GM12865 (cell line): ENCODE measurements around the gene SPRED2.

Experiments
- DNase-seq: peaks from one replicate; pipeline ENCODE4 v3.0.0; 2010; ENCODE audit warnings: low read depth
- H3K4me3 ChIP-seq: 2 replicates; pipeline ENCODE4 v1.5.1; 2011; ENCODE audit warnings: mild to moderate bottlenecking, low read depth, low read length, control low read depth
- CTCF ChIP-seq: IDR thresholded peaks from 2 replicates; pipeline ENCODE4 v1.5.1; 2011; ENCODE audit warnings: low read length, control low read depth, low read depth, inconsistent platforms; ENCODE audit not compliant: insufficient read depth; ENCODE audit errors: missing control alignments

The SPRED2 gene

GRCh38 chr2:65375723-65376122 lies 56.7 kb downstream of the SPRED2 start:
- no peak for TF ChIP-seq CTCF
- no peak for DNase-seq
- no peak overlapping the region for H3K4me3 ChIP-seq

GRCh38 chr2:65374999-65375398 lies 57.4 kb downstream of the SPRED2 start:
- TF ChIP-seq CTCF = no peak
- no peak overlapping the region for H3K4me3 ChIP-seq
- DNase-seq = no peak

DNA sequence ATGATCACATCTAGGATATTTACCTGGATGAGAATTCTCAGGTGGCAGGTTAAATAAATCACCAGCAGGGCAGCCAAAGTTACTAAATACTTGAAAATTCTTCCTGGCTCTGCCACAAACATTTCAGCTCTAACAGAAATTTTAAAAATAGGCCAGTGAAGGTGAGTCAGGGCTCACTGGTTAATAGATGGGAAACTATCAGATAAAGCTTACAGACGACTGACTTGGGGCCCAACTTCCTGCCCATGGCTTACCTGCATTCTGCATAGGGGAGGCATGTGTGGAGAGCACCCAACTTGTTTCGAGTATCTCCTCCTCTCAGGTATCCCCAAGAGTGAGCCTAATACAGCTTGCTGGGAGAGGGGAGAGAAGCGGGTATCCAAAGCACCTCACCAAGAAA lies 57.8 kb downstream of the SPRED2 start:
- no peak overlapping the region for H3K4me3 ChIP-seq
- no peak for TF ChIP-seq CTCF
- no peak for DNase-seq

GRCh38 chr2:65373365-65373918 lies 59.0 kb downstream of the SPRED2 start:
- TF ChIP-seq CTCF = no peak
- DNase-seq = no peak
- no peak overlapping the region for H3K4me3 ChIP-seq

GRCh38 chr2:65372619-65373018 lies 59.8 kb downstream of the SPRED2 start:
- TF ChIP-seq CTCF = no peak
- DNase-seq = no peak
- H3K4me3 ChIP-seq = no peak overlapping the region

DNA sequence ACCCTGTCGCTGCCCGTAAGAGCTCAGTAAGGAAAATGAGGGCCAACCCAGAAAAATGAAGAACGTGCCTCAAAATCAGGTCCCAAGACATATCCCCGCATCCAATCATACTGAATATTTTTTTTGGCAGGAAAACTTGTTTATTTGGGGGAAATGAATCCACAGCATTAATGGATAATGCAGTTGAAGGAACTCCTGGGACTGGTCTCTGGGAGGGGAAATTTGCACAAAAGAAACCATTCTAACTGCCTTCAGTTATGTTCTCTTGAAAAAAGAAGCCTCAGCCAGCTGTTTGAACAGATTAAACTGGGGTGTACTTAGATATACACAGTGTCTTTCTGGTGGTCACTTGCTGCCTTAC lies 61.3 kb downstream of the SPRED2 start:
- no peak overlapping the region for H3K4me3 ChIP-seq
- no peak for DNase-seq

More for the DNA sequence above, 61.3 kb downstream of the SPRED2 start:
- no peak for TF ChIP-seq CTCF
